ENCODE measurements around the gene CD300LG.

The CD300LG gene

GRCh38 chr17:43857141-43857540 lies 10.2 kb downstream of the CD300LG start:
- no peak for DNase-seq (ENCODE audit: low read depth, low spot score)
- in situ Hi-C loops (cut with HindIII; ENCODE audit: low sequenced_read_pairs): no loop called here
- TF ChIP-seq CTCF (IDR thresholded peaks at IDR 0.05; ENCODE audit: low read depth, low read length): no peak
- no peak overlapping the region for H3K4me3 ChIP-seq (ENCODE audit: low read depth, low read length)

GRCh38 chr17:43857957-43858600 lies 11.1 kb downstream of the CD300LG start:
- no peak for TF ChIP-seq CTCF (IDR thresholded peaks at IDR 0.05; ENCODE audit: low read depth, low read length)
- DNase-seq (ENCODE audit: low read depth, low spot score): no peak
- in situ Hi-C loops (cut with HindIII; ENCODE audit: low sequenced_read_pairs): no loop called here
- H3K4me3 ChIP-seq (ENCODE audit: low read depth, low read length): no peak overlapping the region

GRCh38 chr17:43860077-43860725 lies 13.2 kb downstream of the CD300LG start:
- in situ Hi-C loops (cut with HindIII; ENCODE audit: low sequenced_read_pairs): no loop called here
- no peak for TF ChIP-seq CTCF (IDR thresholded peaks at IDR 0.05; ENCODE audit: low read depth, low read length)
- no peak for DNase-seq (ENCODE audit: low read depth, low spot score)

GRCh38 chr17:43860927-43861622 lies 14.1 kb downstream of the CD300LG start:
- TF ChIP-seq CTCF (IDR thresholded peaks at IDR 0.05; ENCODE audit: low read depth, low read length): no peak
- no peak for DNase-seq (ENCODE audit: low read depth, low spot score)
- in situ Hi-C loops (cut with HindIII; ENCODE audit: low sequenced_read_pairs): no loop called here
- H3K4me3 ChIP-seq (ENCODE audit: low read depth, low read length): no peak overlapping the region

More at GRCh38 chr17:43860077-43860725, 13.2 kb downstream of the CD300LG start:
- no peak overlapping the region for H3K4me3 ChIP-seq (ENCODE audit: low read depth, low read length)

- in situ Hi-C loops (cut with HindIII; ENCODE audit: low sequenced_read_pairs): no loop called here
- TF ChIP-seq CTCF (IDR thresholded peaks at IDR 0.05; ENCODE audit: low read depth, low read length): no peak
- no peak overlapping the region for H3K4me3 ChIP-seq (ENCODE audit: low read depth, low read length)
Measured at GRCh38 chr17:43861960-43862359, 15.0 kb downstream of the CD300LG start.

GRCh38 chr17:43864161-43864984 lies 17.4 kb downstream of the CD300LG start:
- no peak for TF ChIP-seq CTCF (IDR thresholded peaks at IDR 0.05; ENCODE audit: low read depth, low read length)
- no peak overlapping the region for H3K4me3 ChIP-seq (ENCODE audit: low read depth, low read length)
- in situ Hi-C loops (cut with HindIII; ENCODE audit: low sequenced_read_pairs): no loop called here
- DNase-seq (ENCODE audit: low read depth, low spot score): no peak

More at GRCh38 chr17:43861960-43862359, 15.0 kb downstream of the CD300LG start:
- no peak for DNase-seq (ENCODE audit: low read depth, low spot score)
